ENCODE results near the gene PGAP2.
"Not testable (repeated sequence)": the region's sequence is repeated elsewhere in the genome, so short reads cannot be mapped to it uniquely, and the experiment has no call there.

PGAP2 gene

GRCh38 chr11:3808861-3809623 lies 682 bp downstream of the PGAP2 start:
- peak; percentile 49 for DNase-seq

DNA sequence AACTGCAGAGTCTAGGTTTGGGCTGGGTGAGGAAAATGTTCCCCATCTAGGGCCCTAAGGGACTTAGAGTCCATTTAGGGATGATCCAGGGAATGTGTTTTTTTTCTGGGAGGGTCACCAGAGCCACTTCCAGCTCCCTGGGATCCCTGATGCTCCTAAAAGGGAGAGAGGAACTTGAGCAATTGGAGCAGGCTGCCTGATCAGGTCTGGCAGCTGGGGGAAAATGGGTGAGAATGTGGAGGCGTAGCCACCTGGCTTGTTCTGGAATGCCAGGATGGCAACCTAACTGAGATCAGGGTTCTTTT lies 1.2 kb downstream of the PGAP2 start:
- DNase-seq = no peak

- DNase-seq = no peak
These were observed 2.1 kb downstream of the PGAP2 start for GRCh38 chr11:3810446-3810845.

DNA sequence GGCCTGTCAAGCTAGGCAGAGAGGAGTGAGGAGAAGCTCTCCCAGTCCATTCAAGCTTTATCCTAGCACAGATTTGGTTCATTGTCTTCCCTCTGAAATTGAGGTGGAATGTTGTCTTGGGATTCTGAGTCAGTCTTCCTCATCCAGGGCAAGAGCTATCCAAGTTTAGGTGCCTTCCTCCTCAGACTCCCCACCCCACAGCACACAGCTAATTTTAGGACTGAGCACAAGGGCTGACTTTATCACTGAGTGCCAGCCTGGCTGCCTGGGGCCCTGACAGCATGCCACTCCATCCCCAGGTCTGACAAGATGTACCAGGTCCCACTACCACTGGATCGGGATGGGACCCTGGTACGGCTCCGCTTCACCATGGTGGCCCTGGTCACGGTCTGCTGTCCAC lies 2.6 kb downstream of the PGAP2 start:
- no peak for DNase-seq

- DNase-seq = not testable (repeated sequence)
These were observed 6.5 kb downstream of the PGAP2 start for GRCh38 chr11:3814832-3815231.

GRCh38 chr11:3815845-3816244 lies 7.5 kb downstream of the PGAP2 start:
- no peak for DNase-seq

DNA sequence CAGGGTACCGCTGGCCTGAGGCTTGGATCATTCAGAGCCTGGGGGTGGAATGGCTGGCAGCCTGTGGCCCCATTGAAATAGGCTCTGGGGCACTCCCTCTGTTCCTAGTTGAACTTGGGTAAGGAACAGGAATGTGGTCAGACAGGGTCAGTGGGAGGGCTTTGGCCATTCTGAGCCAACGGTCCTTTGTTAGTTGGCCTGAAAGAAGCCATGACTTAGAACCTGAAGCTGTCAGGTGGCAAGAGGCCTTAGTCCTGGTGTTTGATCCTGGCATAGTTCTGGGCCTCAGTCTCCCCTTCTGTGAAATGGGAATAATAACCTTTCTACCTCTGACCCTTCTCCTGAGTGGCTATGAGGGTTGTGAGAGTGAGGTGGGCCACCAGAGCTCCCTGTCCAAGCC lies 8.3 kb downstream of the PGAP2 start:
- no peak for DNase-seq

GRCh38 chr11:3817181-3817800 lies 8.9 kb downstream of the PGAP2 start:
- DNase-seq = no peak

DNA sequence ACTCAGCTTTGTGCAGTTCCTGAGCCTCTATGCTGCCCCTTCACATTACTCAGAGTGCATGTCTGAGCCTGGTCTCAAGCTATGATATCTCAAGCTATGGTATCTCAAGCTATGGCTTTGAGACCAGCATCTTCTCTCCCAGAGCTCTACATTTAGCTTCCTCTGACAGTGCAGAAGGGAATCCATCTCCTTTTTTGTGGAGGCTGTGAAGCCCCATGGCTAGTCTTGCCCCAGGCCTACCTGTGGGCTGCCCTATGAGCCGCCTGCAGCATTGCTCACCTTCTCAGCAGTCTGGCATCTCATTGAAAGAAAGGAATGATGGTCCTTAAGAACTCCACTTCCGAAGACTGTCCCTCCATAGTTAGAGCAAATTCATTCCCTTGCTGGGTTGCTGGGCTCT lies 12.6 kb downstream of the PGAP2 start:
- no peak for DNase-seq

GRCh38 chr11:3822312-3822711 lies 14.0 kb downstream of the PGAP2 start:
- DNase-seq = no peak

GRCh38 chr11:3823303-3823702 lies 14.9 kb downstream of the PGAP2 start:
- DNase-seq = no peak

- DNase-seq = no peak
These were observed 15.6 kb downstream of the PGAP2 start for GRCh38 chr11:3823762-3824506.

GRCh38 chr11:3824714-3825472 lies 16.5 kb downstream of the PGAP2 start:
- DNase-seq = peak; percentile 91

- DNase-seq = no peak
These were observed 17.3 kb downstream of the PGAP2 start for GRCh38 chr11:3825473-3826154.

- no peak for DNase-seq
These were observed 18.4 kb downstream of the PGAP2 start for GRCh38 chr11:3826721-3827120.

- DNase-seq = no peak
These were observed 19.2 kb downstream of the PGAP2 start for GRCh38 chr11:3827434-3828186.

- no peak for DNase-seq
These were observed 21.7 kb downstream of the PGAP2 start for GRCh38 chr11:3830088-3830487.

GRCh38 chr11:3830730-3831129 lies 22.4 kb downstream of the PGAP2 start:
- DNase-seq = no peak

DNA sequence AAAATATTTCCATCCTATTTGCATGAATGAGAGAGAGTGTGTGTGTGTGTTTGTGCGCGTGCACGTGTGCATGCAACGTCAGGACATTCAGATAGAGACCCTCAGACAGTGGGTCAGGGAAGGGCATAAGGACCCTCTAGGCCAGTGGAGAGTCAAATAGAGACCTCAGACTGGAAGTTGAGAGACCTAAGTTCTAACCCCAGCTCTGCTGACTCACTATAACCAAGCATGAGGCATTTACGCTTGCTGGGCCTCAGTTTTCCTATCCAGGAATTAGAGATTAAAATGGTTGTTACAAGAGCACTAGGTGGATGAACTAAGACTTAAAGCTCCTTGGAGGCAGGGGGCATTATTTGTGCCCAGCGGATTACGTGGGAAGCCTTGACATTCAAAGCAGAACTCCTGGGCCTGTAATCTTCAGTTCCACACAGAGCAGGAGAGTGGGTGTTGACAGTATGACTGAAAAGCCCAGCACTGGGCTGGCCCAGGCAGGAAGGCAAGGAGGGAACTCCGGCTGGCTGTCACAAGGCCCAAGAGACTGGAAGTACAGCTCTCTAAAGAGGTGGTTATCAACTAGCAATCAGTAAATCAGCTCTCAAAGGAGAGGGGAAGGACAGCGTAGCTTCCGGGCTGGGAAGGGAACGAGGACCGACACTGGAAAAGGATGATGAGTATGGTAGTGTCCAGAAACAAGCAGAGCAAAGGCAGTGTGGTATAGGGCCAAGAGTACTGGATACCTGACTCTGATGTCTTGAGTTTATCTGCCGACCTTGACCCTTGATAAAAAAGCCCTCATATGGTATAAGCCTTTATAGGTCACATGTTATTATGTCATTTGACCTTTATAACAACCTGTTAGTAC lies 23.2 kb downstream of the PGAP2 start:
- DNase-seq = no peak

DNA sequence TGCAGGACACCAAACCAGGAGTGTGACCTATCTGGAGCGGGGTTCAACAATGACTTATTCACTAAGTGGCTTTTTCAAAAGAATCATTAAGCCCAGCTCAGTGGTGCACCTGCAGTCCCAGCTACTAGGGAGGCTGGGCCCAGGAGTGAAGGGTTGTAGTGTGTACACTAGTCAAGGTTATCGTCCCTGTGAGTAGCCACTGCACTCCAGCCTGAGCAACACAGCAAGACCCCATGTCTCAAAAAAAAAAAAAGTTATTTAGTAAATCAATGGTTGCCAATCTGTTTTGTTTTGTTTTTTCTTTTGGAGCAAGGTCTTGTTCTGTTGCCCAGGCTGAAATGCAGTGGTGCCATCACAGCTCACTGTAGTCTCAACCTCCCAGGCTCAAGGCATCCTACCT lies 24.5 kb downstream of the PGAP2 start:
- no peak for DNase-seq

DNA sequence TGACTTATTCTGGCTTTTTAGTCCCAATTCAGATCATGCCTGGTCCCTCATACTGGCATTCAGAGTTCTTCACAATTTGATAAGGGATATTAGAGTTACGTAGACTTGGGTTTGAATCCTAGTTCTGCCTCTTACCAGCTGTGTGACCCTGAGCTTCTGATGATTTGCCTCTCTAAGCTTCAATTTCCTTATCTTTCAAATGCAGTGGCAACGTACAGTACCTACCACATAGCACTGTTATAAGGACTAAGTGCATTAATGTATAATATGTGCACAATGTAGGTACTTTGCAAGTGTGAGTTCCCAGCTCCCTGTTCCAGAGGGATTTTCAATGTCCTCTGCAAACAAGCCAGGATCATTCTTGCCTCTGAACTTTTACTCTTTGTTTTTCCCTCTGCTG lies 25.1 kb downstream of the PGAP2 start:
- DNase-seq = no peak

Data from stimulated activated CD8-positive, alpha-beta memory T cell treated with anti-CD3 and anti-CD28 coated beads, Interleukin-4, amount 100 ng/mL, for 48 hours (primary cell).